Heart left ventricle (tissue), 16 donors: ENCODE results near the gene SKOR2. TPM values are rescaled to one million over a fixed set of nuclear protein-coding genes. Genes with fewer than 3 reads are reported as not detected.

Experiments used
- ATAC-seq, 4 donors: fragments of 200-7000 bp; cut with Tn5 transposase; one replicate each; pipeline ENCODE4 v1.9.1; 2020 to 2022; ENCODE audit warnings: moderate library complexity in 4 of 4, mild to moderate bottlenecking in 3 of 4, moderate number of reproducible peaks in 1 of 4
- DNase-seq, 5 donors: peaks; one replicate each; pipeline ENCODE4 v3.0.0-alpha.2; 2020
- H3K27ac ChIP-seq, 12 donors: fragments of 200-600 bp; sonication (generic) in 4 of 12; one replicate each; pipeline versions ENCODE4 v1.5.0 to v1.8.0; 2016 to 2022; ENCODE audit warnings: mild to moderate bottlenecking in 2 of 12
- H3K27me3 ChIP-seq, 9 donors: fragments of 200-600 bp; sonication (generic) in 2 of 9; one replicate each; pipeline versions ENCODE4 v1.5.1 to v1.8.0; 2016 to 2022; ENCODE audit warnings: mild to moderate bottlenecking in 3 of 9
- H3K36me3 ChIP-seq, 9 donors: fragments of 200-600 bp; sonication (generic) in 2 of 9; one replicate each; pipeline versions ENCODE4 v1.5.0 to v1.8.0; 2018 to 2022; ENCODE audit warnings: mild to moderate bottlenecking in 2 of 9
- H3K4me1 ChIP-seq, 12 donors: fragments of 200-600 bp; sonication (generic) in 4 of 12; one replicate each; pipeline versions ENCODE4 v1.5.0 to v1.8.0; 2016 to 2022; ENCODE audit warnings: mild to moderate bottlenecking in 3 of 12
- H3K4me3 ChIP-seq, 12 donors: fragments of 200-600 bp; sonication (generic) in 4 of 12; one replicate each; pipeline versions ENCODE4 v1.5.0 to v1.8.0; 2017 to 2022; ENCODE audit warnings: mild to moderate bottlenecking in 9 of 12, moderate library complexity in 4 of 12
- H3K9me3 ChIP-seq, 12 donors: fragments of 200-600 bp; sonication (generic) in 4 of 12; one replicate each; pipeline versions ENCODE4 v1.5.0 to v1.8.0; 2016 to 2022; ENCODE audit warnings: mild to moderate bottlenecking in 1 of 12
- CTCF ChIP-seq, 12 donors: fragments of 200-600 bp; sonication (generic) in 4 of 12; IDR thresholded peaks; one replicate each; pipeline versions ENCODE4 v1.5.0 to v1.8.0; 2018 to 2022; ENCODE audit warnings: antibody characterized with exemption in 12 of 12, mild to moderate bottlenecking in 5 of 12
- POLR2A ChIP-seq, 2 donors: fragments of 450-650 bp; IDR thresholded peaks; one replicate each; pipeline ENCODE4 v1.6.1; 2017; ENCODE audit warnings: antibody characterized with exemption in 2 of 2, mild to moderate bottlenecking in 2 of 2, moderate library complexity in 2 of 2
- WGBS, 4 donors: extraction: QIAGEN DNeasy Blood & Tissue Kit in 2 of 4; methylation state at CpG; one replicate each; pipeline versions ENCODE4 v1.1.5 to v1.1.7; 2013 to 2018; 5-methylcytosine and 5-hydroxymethylcytosine counted together
- intact Hi-C, 10 donors: fragments of 100-400 bp; cut with DNase I; formaldehyde crosslinking; loops; one replicate each; pipeline versions ENCODE4 v1.11.1 to v1.14.2; 2022
- polyA plus RNA-seq, 2 donors: library from polyadenylated mRNA; stranded (reverse); fragments of 200-250 nt; gene quantifications; one replicate each; pipeline ENCODE4 v1.2.3, GENCODE V29; 2013
- total RNA-seq, 9 donors: library from RNA; depleted of rRNA in 2 of 9; stranded (reverse); fragments of >200 nt in 2 of 9; fragmentation: NEBNext Ultra II Directional in 3 of 9; extraction: Animal tissue kit (Norgen Biotek cat#: 25700) in 3 of 9; gene quantifications; one replicate each; pipeline versions ENCODE4 v1.1.0 to v1.2.4, GENCODE V29; 2016 to 2023
- donor health status: ischemic (EF 13 %, LVEDD 7.1; RV severe dilation, severe dysfunction).
- donor health status: healthy with polysubstance abuse.
- donor health status: DM: no; HTN: yes; CAD: no.
- donor health status: DM: no; HTN: no; CAD: no.
- donor health status: ischemic (EF 25% LVEDD 6.9; RV normal size, moderate dysfunction).
- donor health status: ischemic (EF 25% LVEDD 5.7; RV mildly dilated, moderate dysfunction).
- donor health status: healthy.
- donor health status: DM: yes; HTN: yes; CAD: no.
- donor health status: ischemic (EF 35%, LVEDD 5.7; RV mildly dilated, moderate dysfunction).
- donor health status: nonischemic (EF 11% LVEDD 7.7; RV severe dilation, severe dysfunction).
- donor health status: DM: yes; HTN: yes; CAD: no.
- donor health status: PGD.
- donor health status: ischemic (EF 29% LVEDD 5.4; RV normal size, mild dysfunction).
- donor health status: nonischemic (EF 23%, LVEDD 6.1; RV moderate dilation, normal function).

Gene SKOR2
- total and polyA plus RNA-seq, 11 donors, result not detected

- peak in 10 of 12 donors; percentile 11 to 38 (median 18) for TF ChIP-seq CTCF (IDR thresholded peaks at IDR 0.05)
- TF ChIP-seq POLR2A (IDR thresholded peaks at IDR 0.05), result no peak
- no peaks in the 10 kb centered on the region for H3K4me1 ChIP-seq
- no peaks in the 10 kb centered on the region for H3K36me3 ChIP-seq
- H3K9me3 ChIP-seq, result no peaks in the 10 kb centered on the region
- intact Hi-C loops, result no loop called here
- DNase-seq, result no peak
- peaks cover 0 to 32% (median 8%) of the 10 kb centered on the region in 9 donors for H3K27me3 ChIP-seq
- H3K27ac ChIP-seq, result no peak overlapping the region
- no peak overlapping the region for H3K4me3 ChIP-seq
- no peak for ATAC-seq
- 35 to 56% (median 39%) methylated on average over 5 of the region's 5 CpGs for WGBS, 4 donors
Measured at GRCh38 chr18:47283476-47283875, 32.0 kb upstream of the SKOR2 start.

- H3K4me3 ChIP-seq, result no peak overlapping the region
- intact Hi-C loops, result no loop called here
- 31 to 57% (median 52%) methylated on average over 3 of the region's 3 CpGs for WGBS, 4 donors
- TF ChIP-seq POLR2A (IDR thresholded peaks at IDR 0.05) (no peak), CTCF (IDR thresholded peaks at IDR 0.05) (no peak)
- H3K36me3 ChIP-seq, result no peaks in the 10 kb centered on the region
- peaks cover 0 to 5% (median 0%) of the 10 kb centered on the region in 12 donors for H3K9me3 ChIP-seq
- no peak overlapping the region for H3K27ac ChIP-seq
- H3K4me1 ChIP-seq, result no peaks in the 10 kb centered on the region
- ATAC-seq (no peak), DNase-seq (no peak)
- H3K27me3 ChIP-seq, result peaks cover 0 to 24% (median 8%) of the 10 kb centered on the region in 9 donors
Measured at GRCh38 chr18:47280121-47280520, 28.7 kb upstream of the SKOR2 start.

GRCh38 chr18:47274961-47275360 is 23.5 kb upstream of the SKOR2 start:
- Histone ChIP-seq H3K27ac (no peak overlapping the region), H3K36me3 (no peaks in the 10 kb centered on the region), H3K4me3 (no peak overlapping the region), H3K9me3 (peaks cover 0 to 5% (median 0%) of the 10 kb centered on the region in 12 donors), H3K4me1 (no peaks in the 10 kb centered on the region), H3K27me3 (peaks cover 0 to 29% (median 4%) of the 10 kb centered on the region in 9 donors)
- ATAC-seq (no peak), DNase-seq (no peak)
- TF ChIP-seq POLR2A (IDR thresholded peaks at IDR 0.05) (no peak), CTCF (IDR thresholded peaks at IDR 0.05) (no peak)
- 33 to 49% (median 42%) methylated on average over 9 of the region's 9 CpGs for WGBS, 4 donors
- intact Hi-C loops, result no loop called here

GRCh38 chr18:47265197-47265596 is 13.7 kb upstream of the SKOR2 start:
- H3K4me1 ChIP-seq, result peaks cover 0 to 20% (median 0%) of the 10 kb centered on the region in 12 donors
- TF ChIP-seq CTCF (IDR thresholded peaks at IDR 0.05) (no peak), POLR2A (IDR thresholded peaks at IDR 0.05) (no peak)
- no peak overlapping the region for H3K4me3 ChIP-seq
- no peaks in the 10 kb centered on the region for H3K36me3 ChIP-seq
- DNase-seq, result no peak
- no peak overlapping the region for H3K27ac ChIP-seq
- ATAC-seq, result no peak
- H3K27me3 ChIP-seq, result peaks cover 27 to 87% (median 62%) of the 10 kb centered on the region in 9 donors
- intact Hi-C loops, result no loop called here
- 42 to 54% (median 49%) methylated on average over 1 of the region's 1 CpG for WGBS, 4 donors
- H3K9me3 ChIP-seq, result no peaks in the 10 kb centered on the region
